ENCODE measurements around the gene TGFBR3L.

TGFBR3L gene

DNA sequence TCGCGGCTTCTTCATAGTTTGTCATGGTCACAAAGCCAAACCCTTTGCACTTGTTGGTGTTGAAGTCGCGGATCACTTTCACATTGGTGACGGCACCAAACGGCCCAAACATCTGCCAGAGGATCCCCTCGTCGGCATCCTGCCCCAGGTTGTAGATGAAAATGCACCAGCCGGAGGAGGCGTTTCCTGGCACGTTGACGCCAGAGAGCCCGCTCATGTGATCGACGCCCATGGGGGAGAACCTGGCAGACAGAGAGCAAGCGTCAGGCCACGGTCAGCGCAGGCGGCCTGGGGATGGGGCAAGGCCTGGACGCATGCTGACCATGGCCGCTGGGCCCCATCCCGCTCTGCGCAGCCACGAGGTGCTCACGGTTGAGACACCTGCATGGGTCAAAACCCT, 48.9 kb downstream of the TGFBR3L start:
- DNase-seq: no peak

DNA sequence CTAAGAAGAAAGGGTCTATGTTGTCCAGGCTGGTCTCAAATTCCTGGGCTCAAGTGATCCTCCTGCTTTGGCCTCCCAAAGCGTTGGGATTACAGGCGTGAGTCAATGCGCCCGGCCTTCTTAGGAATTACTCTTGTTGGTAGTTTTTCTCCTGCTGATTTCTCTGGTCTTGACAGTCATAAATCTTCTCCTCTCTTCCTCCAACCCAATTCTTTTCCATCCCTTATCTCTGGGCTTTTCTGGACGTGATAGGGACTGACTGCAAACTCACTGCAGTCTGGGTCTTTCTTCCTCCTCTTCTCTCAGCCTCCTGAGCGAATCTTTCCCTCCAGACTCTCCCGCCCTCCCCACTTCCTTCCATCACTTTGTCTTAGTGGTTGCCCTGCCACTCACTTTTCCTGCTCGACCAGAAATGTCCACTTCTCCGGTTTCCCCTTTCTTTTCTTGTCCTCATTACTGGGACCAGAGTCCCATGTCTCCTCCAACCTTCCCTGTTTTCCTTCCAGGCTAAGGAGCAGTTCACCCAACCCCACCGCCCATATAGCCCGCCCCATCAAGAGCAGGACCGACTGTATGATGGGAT, 50.7 kb downstream of the TGFBR3L start:
- DNase-seq: no peak

DNA sequence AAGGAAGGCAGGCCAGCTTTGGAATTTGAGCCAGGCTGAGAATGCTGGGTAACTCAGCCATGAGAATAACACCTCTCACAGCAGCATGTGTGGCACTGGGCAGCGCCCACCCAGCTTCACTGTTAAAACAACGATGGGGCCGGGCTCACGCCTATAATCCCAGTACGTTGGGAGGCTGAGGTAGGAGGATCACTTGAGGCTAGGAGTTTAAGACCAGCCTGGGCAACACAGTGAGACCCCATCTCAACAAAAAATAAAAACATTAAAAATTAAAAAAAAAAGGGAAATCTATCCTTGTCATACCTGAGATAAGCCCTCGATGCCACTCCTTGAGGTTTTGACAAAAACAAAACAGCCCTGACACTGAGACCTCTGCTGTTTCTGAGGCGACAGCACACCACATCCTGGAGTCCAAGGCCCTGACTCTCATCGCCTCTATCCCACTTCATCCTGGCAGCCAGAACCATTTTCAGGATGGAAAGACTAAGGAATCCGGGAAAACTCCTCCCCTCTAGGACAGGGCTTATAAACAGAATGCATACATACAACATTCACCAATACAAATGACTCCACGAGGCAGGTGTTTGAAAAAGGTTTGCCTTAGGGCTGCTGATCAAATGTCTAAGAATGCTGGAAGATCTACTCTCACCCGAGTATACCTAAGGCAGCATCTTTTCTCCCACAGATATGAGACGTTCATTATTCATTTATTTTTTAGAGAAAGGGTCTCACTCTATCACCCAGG, 51.5 kb downstream of the TGFBR3L start:
- DNase-seq: no peak

DNA sequence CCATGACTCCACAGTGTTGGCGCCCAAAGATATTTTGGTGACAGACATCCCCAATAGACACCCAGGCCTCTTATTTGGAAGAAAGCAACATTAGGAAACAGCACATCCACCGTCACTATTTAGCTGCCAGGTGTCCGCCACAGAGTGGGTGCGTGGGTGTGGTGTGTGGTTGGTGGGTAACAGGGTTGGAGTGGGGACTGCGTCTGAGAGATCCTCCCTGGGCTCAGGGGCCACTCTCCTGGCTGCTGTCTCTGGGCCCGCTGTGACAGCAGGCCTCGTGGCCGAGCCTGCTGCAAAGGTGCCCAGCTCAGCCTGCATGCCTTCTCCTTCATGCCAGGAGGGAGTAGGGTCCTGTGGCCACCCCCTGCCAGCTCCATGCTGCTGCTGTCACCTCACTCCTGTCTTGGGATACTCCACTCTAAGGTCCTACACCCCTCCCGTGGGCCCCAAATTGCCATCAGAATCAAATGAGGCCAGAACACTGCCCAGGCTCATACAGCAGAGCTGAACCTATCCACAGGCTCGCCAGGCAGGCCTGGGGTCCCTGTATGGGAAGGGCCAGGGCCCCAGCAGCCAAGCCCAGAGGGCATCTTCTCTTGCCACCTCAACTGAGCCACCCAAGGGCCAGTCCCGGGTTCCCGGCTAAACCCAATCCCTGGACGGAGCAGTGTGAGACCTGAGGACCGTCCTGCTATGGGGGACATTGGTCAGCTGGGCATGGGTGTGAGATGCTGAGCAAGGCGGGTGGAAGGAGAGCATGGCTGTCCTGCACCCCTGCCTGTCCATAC, 53.6 kb downstream of the TGFBR3L start:
- no peak for DNase-seq

All from CD4-positive, alpha-beta T cell treated with Interferon alpha-2 for 1 hour (primary cell).